Measurements from ENCODE around the gene SLC45A1.

SLC45A1 gene

DNA sequence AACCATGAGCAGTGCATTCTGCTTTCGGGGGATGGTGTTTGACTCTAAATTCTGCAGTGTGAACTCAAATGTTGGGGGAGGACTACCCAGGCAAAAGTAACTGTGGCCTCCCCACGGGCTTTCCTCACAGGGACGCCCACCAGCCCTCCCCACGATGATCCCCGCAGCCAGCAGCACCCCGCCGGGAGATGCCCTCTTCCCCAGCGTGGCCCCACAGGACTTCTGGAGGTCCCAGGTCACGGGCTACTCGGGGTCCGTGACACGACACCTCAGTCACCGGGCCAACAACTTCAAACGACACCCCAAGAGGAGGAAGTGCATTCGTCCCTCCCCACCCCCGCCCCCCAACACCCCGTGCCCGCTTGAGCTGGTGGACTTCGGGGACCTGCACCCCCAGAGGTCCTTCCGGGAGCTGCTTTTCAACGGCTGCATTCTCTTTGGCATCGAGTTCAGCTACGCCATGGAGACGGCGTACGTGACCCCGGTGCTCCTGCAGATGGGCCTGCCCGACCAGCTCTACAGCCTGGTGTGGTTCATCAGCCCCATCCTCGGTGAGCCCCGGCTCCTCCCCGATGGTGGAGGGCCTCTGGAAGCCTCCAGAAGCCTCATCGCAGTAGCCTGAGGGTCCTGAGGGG, 6.4 kb downstream of the SLC45A1 start:
- Histone ChIP-seq H2AFZ (ENCODE audit: low read depth) (no peak overlapping the region), H3K9ac (no peak overlapping the region), H3K4me3 (IDR thresholded peaks at IDR 0.05; ENCODE audit: insufficient read depth, low read depth, low read length) (no peak overlapping the region), H3K27me3 (ENCODE audit: insufficient read depth, low read depth) (no peaks in the 10 kb centered on the region; the same call in 1 of the 2 replicates), H3K36me3 (ENCODE audit: insufficient read depth) (no peaks in the 10 kb centered on the region), H3K27ac (no peak overlapping the region), H3K79me2 (ENCODE audit: insufficient read depth, low read depth) (no peaks in the 10 kb centered on the region), H4K20me1 (ENCODE audit: insufficient read depth) (no peaks in the 10 kb centered on the region), H3K4me1 (ENCODE audit: low read depth, poor library complexity, severe bottlenecking) (no peaks in the 10 kb centered on the region), H3K4me2 (no peak overlapping the region)
- TF ChIP-seq, protein P1, sequence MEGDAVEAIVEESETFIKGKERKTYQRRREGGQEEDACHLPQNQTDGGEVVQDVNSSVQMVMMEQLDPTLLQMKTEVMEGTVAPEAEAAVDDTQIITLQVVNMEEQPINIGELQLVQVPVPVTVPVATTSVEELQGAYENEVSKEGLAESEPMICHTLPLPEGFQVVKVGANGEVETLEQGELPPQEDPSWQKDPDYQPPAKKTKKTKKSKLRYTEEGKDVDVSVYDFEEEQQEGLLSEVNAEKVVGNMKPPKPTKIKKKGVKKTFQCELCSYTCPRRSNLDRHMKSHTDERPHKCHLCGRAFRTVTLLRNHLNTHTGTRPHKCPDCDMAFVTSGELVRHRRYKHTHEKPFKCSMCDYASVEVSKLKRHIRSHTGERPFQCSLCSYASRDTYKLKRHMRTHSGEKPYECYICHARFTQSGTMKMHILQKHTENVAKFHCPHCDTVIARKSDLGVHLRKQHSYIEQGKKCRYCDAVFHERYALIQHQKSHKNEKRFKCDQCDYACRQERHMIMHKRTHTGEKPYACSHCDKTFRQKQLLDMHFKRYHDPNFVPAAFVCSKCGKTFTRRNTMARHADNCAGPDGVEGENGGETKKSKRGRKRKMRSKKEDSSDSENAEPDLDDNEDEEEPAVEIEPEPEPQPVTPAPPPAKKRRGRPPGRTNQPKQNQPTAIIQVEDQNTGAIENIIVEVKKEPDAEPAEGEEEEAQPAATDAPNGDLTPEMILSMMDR (conservative IDR thresholded peaks at IDR 0.05; ENCODE audit: low read depth, low read length), result no peak

DNA sequence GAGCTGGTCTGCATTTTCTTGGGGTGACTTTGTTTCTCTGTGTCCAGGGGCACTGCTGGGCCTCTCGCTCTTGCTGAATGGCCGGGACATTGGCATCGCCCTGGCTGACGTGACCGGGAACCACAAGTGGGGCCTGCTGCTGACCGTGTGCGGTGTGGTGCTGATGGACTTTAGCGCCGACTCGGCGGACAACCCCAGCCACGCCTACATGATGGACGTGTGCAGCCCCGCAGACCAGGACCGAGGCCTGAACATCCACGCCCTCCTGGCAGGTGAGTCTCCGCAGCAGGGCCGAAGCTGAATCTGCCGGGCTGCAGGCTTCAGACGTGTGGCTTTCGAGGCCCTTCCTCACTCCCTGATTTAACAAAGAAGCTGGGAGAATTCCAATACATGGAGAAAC, 7.9 kb downstream of the SLC45A1 start:
- H3K36me3 ChIP-seq (ENCODE audit: insufficient read depth), result no peaks in the 10 kb centered on the region

DNA sequence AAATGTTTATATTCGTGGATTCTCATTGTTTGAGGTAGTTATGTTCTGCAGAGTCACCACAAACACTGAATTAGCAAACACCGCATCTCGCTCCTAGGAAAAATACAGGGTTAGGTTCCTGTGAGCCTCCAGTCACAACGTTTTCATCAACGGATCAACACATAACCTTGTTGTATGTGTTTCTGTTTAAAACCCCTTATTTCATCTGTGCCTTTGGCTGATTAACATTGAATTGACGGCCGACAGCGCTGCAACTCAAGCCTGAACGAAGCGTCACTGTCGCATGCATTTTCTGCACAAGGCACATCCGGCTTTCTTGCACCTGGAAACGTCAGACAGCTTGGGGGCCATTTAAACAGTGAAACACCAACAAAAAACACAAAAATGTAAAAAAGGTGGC, 8.4 kb downstream of the SLC45A1 start:
- no peak overlapping the region for H3K9ac ChIP-seq
- H3K27me3 ChIP-seq (ENCODE audit: insufficient read depth, low read depth), result no peaks in the 10 kb centered on the region; the same call in 1 of the 2 replicates
- no peak overlapping the region for H3K4me3 ChIP-seq (IDR thresholded peaks at IDR 0.05; ENCODE audit: insufficient read depth, low read depth, low read length)
- H3K4me1 ChIP-seq (ENCODE audit: low read depth, poor library complexity, severe bottlenecking), result no peaks in the 10 kb centered on the region
- no peaks in the 10 kb centered on the region for H4K20me1 ChIP-seq (ENCODE audit: insufficient read depth)
- H2AFZ ChIP-seq (ENCODE audit: low read depth), result no peak overlapping the region
- TF ChIP-seq, protein P1 (conservative IDR thresholded peaks at IDR 0.05; ENCODE audit: low read depth, low read length), result no peak
- no peaks in the 10 kb centered on the region for H3K36me3 ChIP-seq (ENCODE audit: insufficient read depth)
- H3K79me2 ChIP-seq (ENCODE audit: insufficient read depth, low read depth), result no peaks in the 10 kb centered on the region
- no peak overlapping the region for H3K4me2 ChIP-seq
- no peak overlapping the region for H3K27ac ChIP-seq

More for the DNA sequence above, 7.9 kb downstream of the SLC45A1 start:
- no peaks in the 10 kb centered on the region; the same call in 1 of the 2 replicates for H3K27me3 ChIP-seq (ENCODE audit: insufficient read depth, low read depth)
- H2AFZ ChIP-seq (ENCODE audit: low read depth), result no peak overlapping the region
- no peak overlapping the region for H3K9ac ChIP-seq
- H3K4me2 ChIP-seq, result no peak overlapping the region
- H3K4me3 ChIP-seq (IDR thresholded peaks at IDR 0.05; ENCODE audit: insufficient read depth, low read depth, low read length), result no peak overlapping the region
- TF ChIP-seq, protein P1 (conservative IDR thresholded peaks at IDR 0.05; ENCODE audit: low read depth, low read length), result no peak
- H3K4me1 ChIP-seq (ENCODE audit: low read depth, poor library complexity, severe bottlenecking), result no peaks in the 10 kb centered on the region
- no peak overlapping the region for H3K27ac ChIP-seq
- no peaks in the 10 kb centered on the region for H4K20me1 ChIP-seq (ENCODE audit: insufficient read depth)
- H3K79me2 ChIP-seq (ENCODE audit: insufficient read depth, low read depth), result no peaks in the 10 kb centered on the region

DNA sequence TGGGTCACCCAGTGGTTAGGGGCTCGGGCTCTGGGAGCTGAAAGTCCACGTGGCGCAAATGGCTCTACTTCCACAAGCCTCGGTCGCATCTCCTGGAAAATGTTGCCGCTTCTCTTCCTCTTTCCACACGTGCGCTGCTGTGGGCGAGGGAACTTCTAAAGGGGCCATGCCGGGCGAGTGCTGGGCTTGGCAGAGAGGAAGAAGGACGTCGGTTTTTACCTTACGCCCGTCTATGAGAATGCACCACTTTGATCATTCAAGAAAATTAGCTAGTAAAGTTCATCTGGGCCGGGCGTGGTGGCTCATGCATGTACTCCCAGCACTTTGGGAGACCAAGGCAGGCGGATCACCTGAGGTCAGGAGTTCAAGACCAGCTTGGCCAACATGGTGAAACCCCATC, 10.4 kb downstream of the SLC45A1 start:
- no peaks in the 10 kb centered on the region for H4K20me1 ChIP-seq (ENCODE audit: insufficient read depth)
- H3K9ac ChIP-seq, result no peak overlapping the region
- H3K27me3 ChIP-seq (ENCODE audit: insufficient read depth, low read depth), result no peaks in the 10 kb centered on the region; the same call in 1 of the 2 replicates
- H3K4me2 ChIP-seq, result no peak overlapping the region
- H2AFZ ChIP-seq (ENCODE audit: low read depth), result no peak overlapping the region
- no peaks in the 10 kb centered on the region for H3K79me2 ChIP-seq (ENCODE audit: insufficient read depth, low read depth)
- H3K27ac ChIP-seq, result no peak overlapping the region
- TF ChIP-seq, protein P1 (conservative IDR thresholded peaks at IDR 0.05; ENCODE audit: low read depth, low read length), result no peak
- H3K36me3 ChIP-seq (ENCODE audit: insufficient read depth), result no peaks in the 10 kb centered on the region
- H3K4me3 ChIP-seq (IDR thresholded peaks at IDR 0.05; ENCODE audit: insufficient read depth, low read depth, low read length), result no peak overlapping the region
- H3K4me1 ChIP-seq (ENCODE audit: low read depth, poor library complexity, severe bottlenecking), result no peaks in the 10 kb centered on the region
